Activated CD8-positive, alpha-beta T cell treated with anti-CD3 and anti-CD28 coated beads, Interleukin-2, amount 10 ng/mL, durations not matched to agents 7 days and 5 days (primary cell): ENCODE measurements around the gene MVK. TPM values are rescaled to one million over a fixed set of nuclear protein-coding genes. Genes with fewer than 3 reads are reported as not detected.
"Not testable (repeated sequence)": the region's sequence is repeated elsewhere in the genome, so short reads cannot be mapped to it uniquely, and the experiment has no call there.

Experiments
- ATAC-seq: fragments of 150-1000 bp; cut with Tn5 transposase; one replicate; pipeline ENCODE4 v1.10.0; 2021; ENCODE audit warnings: moderate library complexity
- CTCF ChIA-PET: fragments of 350-600 bp; sonication (Branson Sonifier 250); formaldehyde crosslinking; loops from one replicate; lab custom pipeline; 2021; ENCODE audit warnings: antibody characterized with exemption; lab: Charles Lee
- POLR2A ChIA-PET: fragments of 350-600 bp; sonication (Branson Sonifier 250); formaldehyde crosslinking; loops from one replicate; lab custom pipeline; 2021; ENCODE audit warnings: antibody characterized with exemption; lab: Charles Lee
- DNase-seq: peaks from one replicate; pipeline ENCODE4 v3.0.0-alpha.2; 2020
- H3K27ac Mint-ChIP-seq: one replicate; pipeline ENCODE4 v1.8.0; 2021; ENCODE audit warnings: mild to moderate bottlenecking, mixed read lengths
- H3K27me3 Mint-ChIP-seq: one replicate; pipeline ENCODE4 v1.8.0; 2021; ENCODE audit warnings: low read depth, mixed read lengths
- H3K36me3 Mint-ChIP-seq: one replicate; pipeline ENCODE4 v1.8.0; 2021; ENCODE audit warnings: low read depth, mixed read lengths
- H3K4me1 Mint-ChIP-seq: one replicate; pipeline ENCODE4 v1.8.0; 2021; ENCODE audit warnings: low read depth, mixed read lengths
- H3K4me3 Mint-ChIP-seq: one replicate; pipeline ENCODE4 v1.8.0; 2021; ENCODE audit warnings: mild to moderate bottlenecking, mixed read lengths
- H3K9me3 Mint-ChIP-seq: one replicate; pipeline ENCODE4 v1.8.0; 2022; ENCODE audit warnings: mixed read lengths; ENCODE audit not compliant: insufficient read depth
- total RNA-seq, 2 experiments: library from RNA; stranded (reverse); gene quantifications; one replicate each; pipeline ENCODE4 v1.2.3, GENCODE V29; 2021

MVK gene
- total RNA-seq, 2 experiments from 2014 or later, result 25.0 to 28.5 TPM

- CTCF ChIA-PET, result interaction anchor here (0.8 to 2.4 kb wide), 5 partner anchors 9 to 180 kb away, joined by 3 to 9 read pairs (median 3); no protein-coding TSS in a partner anchor
- H3K4me3 Mint-ChIP-seq, result peak overlapping the region; percentile 28
- DNase-seq (peak; percentile 66), ATAC-seq (peak; percentile 83)
- no peaks in the 10 kb centered on the region for H3K9me3 Mint-ChIP-seq
- H3K27me3 Mint-ChIP-seq, result no peaks in the 10 kb centered on the region
- H3K4me1 Mint-ChIP-seq, result peaks cover 29% of the 10 kb centered on the region
- POLR2A ChIA-PET, result no interaction called here
- H3K36me3 Mint-ChIP-seq, result peaks cover 13% of the 10 kb centered on the region
- H3K27ac Mint-ChIP-seq, result peak overlapping the region; percentile 52
Observed at GRCh38 chr12:109595321-109595902, 21.8 kb downstream of the MVK start.

GRCh38 chr12:109596418-109597244, 23.0 kb downstream of the MVK start:
- Mint-ChIP-seq H3K36me3 (peaks cover 13% of the 10 kb centered on the region), H3K27me3 (no peaks in the 10 kb centered on the region), H3K4me3 (no peak overlapping the region), H3K9me3 (no peaks in the 10 kb centered on the region), H3K4me1 (peaks cover 29% of the 10 kb centered on the region), H3K27ac (no peak overlapping the region)
- ATAC-seq (no peak), DNase-seq (no peak)
- CTCF ChIA-PET, result interaction anchor here (0.6 to 3.2 kb wide), 19 partner anchors 10 to 241 kb away, joined by 3 to 32 read pairs (median 5); partner anchors contain the start of genes FAM222A, MMAB and MVK
- POLR2A ChIA-PET, result interaction anchor here (0.9 kb wide), 1 partner anchor 23 kb away, joined by 3 read pairs; the partner anchor contains the start of gene MVK

- ChIA-PET POLR2A (interaction anchor here (0.9 to 1.3 kb wide), 2 partner anchors 24 to 120 kb away, joined by 3 to 4 read pairs; partner anchors contain the start of genes KCTD10, MVK and UBE3B), CTCF (interaction anchor here (0.6 to 3.2 kb wide), 29 partner anchors 11 to 295 kb away, joined by 3 to 32 read pairs (median 4); partner anchors contain the start of genes FAM222A, MMAB and MVK)
- no peaks in the 10 kb centered on the region for H3K9me3 Mint-ChIP-seq
- no peaks in the 10 kb centered on the region for H3K27me3 Mint-ChIP-seq
- H3K4me3 Mint-ChIP-seq, result no peak overlapping the region
- H3K27ac Mint-ChIP-seq, result no peak overlapping the region
- H3K36me3 Mint-ChIP-seq, result peaks cover 13% of the 10 kb centered on the region
- DNase-seq (no peak), ATAC-seq (no peak)
- H3K4me1 Mint-ChIP-seq, result peaks cover 29% of the 10 kb centered on the region
Observed at GRCh38 chr12:109597414-109597794, 23.8 kb downstream of the MVK start.

GRCh38 chr12:109597795-109598427, 24.3 kb downstream of the MVK start:
- no peak overlapping the region for H3K27ac Mint-ChIP-seq

GRCh38 chr12:109598428-109598854, 24.8 kb downstream of the MVK start:
- Mint-ChIP-seq H3K36me3 (peaks cover 8% of the 10 kb centered on the region), H3K9me3 (no peaks in the 10 kb centered on the region), H3K27ac (no peak overlapping the region), H3K4me3 (no peak overlapping the region), H3K27me3 (no peaks in the 10 kb centered on the region), H3K4me1 (peaks cover 29% of the 10 kb centered on the region)
- ChIA-PET CTCF (interaction anchor here (0.7 to 3.2 kb wide), 19 partner anchors 10 to 296 kb away, joined by 3 to 32 read pairs (median 5); partner anchors contain the start of genes FAM222A, MMAB and MVK), POLR2A (interaction anchor here (1.3 to 1.4 kb wide), 2 partner anchors 121 to 174 kb away, joined by 3 to 4 read pairs; partner anchors contain the start of genes KCTD10 and UBE3B)
- no peak for ATAC-seq
- DNase-seq, result no peak

More at GRCh38 chr12:109597795-109598427, 24.3 kb downstream of the MVK start:
- ATAC-seq (peak; percentile 45), DNase-seq (peak; percentile 70)
- Mint-ChIP-seq H3K4me3 (no peak overlapping the region), H3K9me3 (no peaks in the 10 kb centered on the region), H3K36me3 (peaks cover 11% of the 10 kb centered on the region), H3K4me1 (peaks cover 29% of the 10 kb centered on the region), H3K27me3 (no peaks in the 10 kb centered on the region)
- POLR2A ChIA-PET, result interaction anchor here (1.3 to 1.4 kb wide), 2 partner anchors 121 to 175 kb away, joined by 3 to 4 read pairs; partner anchors contain the start of genes KCTD10 and UBE3B
- CTCF ChIA-PET, result interaction anchor here (0.6 to 3.2 kb wide), 28 partner anchors 10 to 295 kb away, joined by 3 to 32 read pairs (median 4); partner anchors contain the start of genes FAM222A, MMAB and MVK

- ATAC-seq, result no peak
- peaks cover 5% of the 10 kb centered on the region for H3K36me3 Mint-ChIP-seq
- H3K27ac Mint-ChIP-seq, result no peak overlapping the region
- H3K9me3 Mint-ChIP-seq, result no peaks in the 10 kb centered on the region
- POLR2A ChIA-PET, result interaction anchor here (1.4 kb wide), 1 partner anchor 174 kb away, joined by 3 read pairs; no protein-coding TSS in a partner anchor
- CTCF ChIA-PET, result interaction anchor here (1.6 to 3.2 kb wide), 3 partner anchors 25 to 175 kb away, joined by 5 to 32 read pairs (median 17); partner anchors contain the start of genes MMAB and MVK
- H3K4me3 Mint-ChIP-seq, result no peak overlapping the region
- DNase-seq, result no peak
- H3K27me3 Mint-ChIP-seq, result no peaks in the 10 kb centered on the region
- H3K4me1 Mint-ChIP-seq, result peaks cover 32% of the 10 kb centered on the region
Observed at GRCh38 chr12:109599087-109599486, 25.5 kb downstream of the MVK start.

- ATAC-seq (no peak), DNase-seq (no peak)
- no peaks in the 10 kb centered on the region for H3K9me3 Mint-ChIP-seq
- H3K27ac Mint-ChIP-seq, result no peak overlapping the region
- H3K4me3 Mint-ChIP-seq, result no peak overlapping the region
- no peaks in the 10 kb centered on the region for H3K36me3 Mint-ChIP-seq
- H3K4me1 Mint-ChIP-seq, result peaks cover 21% of the 10 kb centered on the region
- POLR2A ChIA-PET, result interaction anchor here (0.8 kb wide), 1 partner anchor 13 kb away, joined by 3 read pairs; no protein-coding TSS in a partner anchor
- CTCF ChIA-PET, result no interaction called here
- H3K27me3 Mint-ChIP-seq, result peaks cover 5% of the 10 kb centered on the region
Observed at GRCh38 chr12:109600481-109600880, 26.9 kb downstream of the MVK start.

- ATAC-seq, result no peak
- H3K9me3 Mint-ChIP-seq, result no peaks in the 10 kb centered on the region
- ChIA-PET CTCF (no interaction called here), POLR2A (interaction anchor here (0.8 kb wide), 1 partner anchor 13 kb away, joined by 3 read pairs; no protein-coding TSS in a partner anchor)
- no peak overlapping the region for H3K27ac Mint-ChIP-seq
- no peak for DNase-seq
- peaks cover 15% of the 10 kb centered on the region for H3K4me1 Mint-ChIP-seq
- H3K36me3 Mint-ChIP-seq, result no peaks in the 10 kb centered on the region
- peaks cover 7% of the 10 kb centered on the region for H3K27me3 Mint-ChIP-seq
- no peak overlapping the region for H3K4me3 Mint-ChIP-seq
Observed at GRCh38 chr12:109600995-109601394, 27.4 kb downstream of the MVK start.

- CTCF ChIA-PET, result no interaction called here
- H3K36me3 Mint-ChIP-seq, result no peaks in the 10 kb centered on the region
- no peak for ATAC-seq
- peaks cover 14% of the 10 kb centered on the region for H3K4me1 Mint-ChIP-seq
- H3K9me3 Mint-ChIP-seq, result no peaks in the 10 kb centered on the region
- peaks cover 7% of the 10 kb centered on the region for H3K27me3 Mint-ChIP-seq
- no peak for DNase-seq
- H3K4me3 Mint-ChIP-seq, result no peak overlapping the region
- H3K27ac Mint-ChIP-seq, result no peak overlapping the region
- POLR2A ChIA-PET, result interaction anchor here (0.8 kb wide), 1 partner anchor 14 kb away, joined by 3 read pairs; no protein-coding TSS in a partner anchor
Observed at GRCh38 chr12:109601557-109601956, 28.0 kb downstream of the MVK start.

- POLR2A ChIA-PET, H3K36me3 Mint-ChIP-seq, ATAC-seq, H3K27me3 Mint-ChIP-seq, H3K9me3 Mint-ChIP-seq, H3K4me3 Mint-ChIP-seq, DNase-seq, CTCF ChIA-PET, H3K27ac Mint-ChIP-seq: not testable (repeated sequence)
- peaks cover 14% of the 10 kb centered on the region for H3K4me1 Mint-ChIP-seq
Observed at GRCh38 chr12:109602132-109602531, 28.5 kb downstream of the MVK start.

GRCh38 chr12:109604132-109604585, 30.6 kb downstream of the MVK start:
- Mint-ChIP-seq H3K9me3 (no peaks in the 10 kb centered on the region), H3K27me3 (peaks cover 15% of the 10 kb centered on the region), H3K27ac (peak overlapping the region; percentile 34), H3K4me1 (peaks cover 8% of the 10 kb centered on the region), H3K4me3 (no peak overlapping the region), H3K36me3 (no peaks in the 10 kb centered on the region)
- POLR2A ChIA-PET, result no interaction called here
- no peak for ATAC-seq
- no peak for DNase-seq
- CTCF ChIA-PET, result interaction anchor here (1.0 kb wide), 1 partner anchor 171 kb away, joined by 3 read pairs; no protein-coding TSS in a partner anchor
